DMS114 treated with DMSO at 0.1 percent for 48 hours (cell line): ENCODE data around the gene NUP133.

Experiments
- DNase-seq: peaks from one replicate; lab custom pipeline; 2025; ENCODE audit not compliant: unreplicated experiment; lab: John Stamatoyannopoulos, UW

NUP133 gene

DNA sequence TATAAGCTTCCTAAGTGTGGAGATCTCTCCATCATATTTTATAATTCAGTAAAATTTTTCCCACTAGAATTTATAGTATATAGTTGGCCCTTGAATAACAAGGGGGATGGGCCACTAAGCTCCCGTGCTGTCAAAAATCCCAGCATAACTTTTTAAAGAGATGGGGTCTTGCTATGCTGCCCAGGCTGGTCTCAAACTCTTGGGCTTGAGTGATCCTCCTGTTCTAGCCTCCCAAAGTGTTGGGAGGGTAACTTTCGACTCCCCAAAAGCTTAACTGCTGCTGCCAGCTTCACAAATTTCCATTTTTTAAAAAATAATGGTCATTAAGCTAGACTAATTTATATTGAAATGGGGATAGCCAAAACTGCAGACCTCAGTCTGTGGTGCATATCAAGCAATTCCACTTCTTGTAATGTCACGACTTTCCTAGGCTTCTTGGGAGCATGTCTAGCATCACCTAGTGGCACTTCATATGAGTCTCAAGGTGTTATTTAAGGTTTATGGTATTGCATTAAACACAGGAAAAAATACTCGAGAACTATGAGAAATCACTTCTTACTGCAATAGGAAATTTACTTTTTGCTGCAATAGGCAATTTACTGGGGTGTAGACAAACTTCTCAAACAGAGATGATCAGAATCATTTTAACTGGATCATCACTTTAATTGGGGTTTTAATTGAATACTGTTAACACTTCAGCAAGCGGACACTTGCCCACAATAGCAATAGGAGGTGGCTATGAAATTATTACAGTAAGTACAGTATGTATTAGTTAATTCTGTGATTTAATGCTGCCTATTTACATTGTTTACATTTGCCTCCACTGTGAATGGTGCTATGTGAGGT, 55.0 kb downstream of the NUP133 start:
- no peak for DNase-seq

DNA sequence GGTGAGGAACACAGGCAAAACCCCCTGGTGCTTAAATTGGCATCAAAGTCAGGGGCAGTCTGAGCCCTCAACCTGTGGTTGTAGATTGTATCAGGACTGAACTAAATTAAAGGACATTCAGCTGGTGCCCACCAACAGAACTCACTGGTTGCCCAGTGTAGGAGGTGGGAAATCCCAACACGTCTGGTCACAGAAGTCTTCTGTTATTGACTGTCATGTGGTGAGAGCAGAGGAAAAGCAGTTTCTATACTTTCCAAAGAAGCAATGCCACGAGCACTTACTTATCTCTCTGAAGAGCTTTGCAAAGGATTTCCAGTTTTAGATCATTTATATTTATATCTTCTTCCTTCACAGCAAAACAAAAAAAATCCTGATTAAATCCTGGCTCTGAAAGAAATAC, 59.3 kb downstream of the NUP133 start:
- DNase-seq = no peak

DNA sequence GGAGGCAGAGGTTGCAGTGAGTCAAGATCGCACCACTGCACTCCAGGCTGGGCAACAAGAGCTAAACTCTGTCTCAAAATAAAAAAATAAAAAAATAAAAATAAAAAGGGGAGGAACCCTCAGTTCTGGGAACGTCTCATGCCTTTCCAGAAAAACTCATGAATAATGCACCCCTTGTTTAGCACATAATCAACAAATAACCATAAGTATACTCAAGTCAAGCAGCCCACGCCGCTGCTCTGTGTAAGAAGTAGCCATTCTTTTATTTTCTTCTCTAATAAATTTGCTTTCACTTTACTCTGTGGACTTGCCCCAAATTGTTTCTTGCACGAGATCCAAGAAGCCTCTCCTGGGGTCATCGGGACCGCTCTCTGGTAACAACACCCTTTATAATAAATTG, 59.8 kb downstream of the NUP133 start:
- DNase-seq = no peak

- no peak for DNase-seq
These were observed 60.3 kb downstream of the NUP133 start for GRCh38 chr1:229447809-229448252.

DNA sequence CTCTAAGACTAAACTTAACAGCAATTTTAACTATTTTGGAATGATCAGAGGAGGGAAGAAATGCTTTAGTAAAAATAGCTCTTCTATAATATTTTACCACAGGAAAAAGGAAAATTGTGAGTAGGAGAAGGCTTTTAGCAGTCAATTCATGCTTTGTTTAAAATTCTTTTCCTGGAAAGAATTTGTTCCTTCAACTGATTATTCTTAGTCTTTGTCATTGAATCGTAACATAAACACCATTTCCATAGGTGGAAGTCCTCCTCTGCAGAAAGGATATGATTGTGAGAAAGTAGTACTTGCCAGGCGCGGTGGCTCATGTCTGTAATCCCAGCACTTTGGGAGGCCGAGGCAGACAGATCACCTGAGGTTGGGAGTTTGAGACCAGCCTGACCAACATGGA, 62.3 kb downstream of the NUP133 start:
- DNase-seq = no peak

- DNase-seq = no peak
These were observed 67.1 kb downstream of the NUP133 start for GRCh38 chr1:229440851-229441537.

DNA sequence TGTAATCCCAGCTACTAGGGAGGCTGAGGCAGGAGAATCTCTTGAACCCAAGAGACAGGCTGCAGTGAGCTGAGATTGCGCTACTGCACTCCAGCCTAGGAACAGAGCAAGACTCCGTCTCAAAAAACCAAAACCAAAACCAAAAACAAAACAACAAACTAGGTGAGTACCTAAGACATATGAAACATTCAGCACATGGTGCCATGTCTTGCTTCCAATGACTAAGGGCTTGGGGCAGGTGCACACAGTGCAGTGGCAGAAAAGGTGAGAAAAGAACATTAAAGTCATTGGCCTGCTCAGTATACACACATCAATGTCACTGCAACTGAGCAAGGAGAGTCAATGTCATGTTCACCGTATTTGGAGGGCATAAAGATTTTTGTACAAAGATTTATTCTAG, 70.1 kb downstream of the NUP133 start:
- DNase-seq = no peak

- DNase-seq = no peak
These were observed 70.7 kb downstream of the NUP133 start for GRCh38 chr1:229437443-229437842.

DNA sequence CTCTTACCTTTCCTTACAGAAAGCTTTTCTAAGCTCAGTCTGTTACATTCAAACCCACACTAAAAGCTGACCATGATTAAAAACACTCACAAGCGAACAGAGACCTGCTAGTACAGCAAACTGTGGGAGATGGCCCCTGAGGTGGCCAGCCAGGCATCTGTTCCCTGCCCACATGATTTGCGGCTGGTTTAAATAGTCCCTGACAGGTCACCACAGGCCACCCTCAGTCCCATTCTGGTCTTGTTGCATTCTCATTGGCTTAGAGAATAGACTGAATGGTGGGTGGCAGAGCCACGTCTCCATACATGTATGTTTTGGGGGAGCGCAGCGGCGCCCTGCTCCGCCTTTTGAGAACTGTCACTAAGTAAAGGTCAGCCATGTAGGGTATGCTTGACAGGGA, 71.9 kb downstream of the NUP133 start:
- no peak for DNase-seq

- no peak for DNase-seq
These were observed 73.5 kb downstream of the NUP133 start for GRCh38 chr1:229434641-229435051.

GRCh38 chr1:229434005-229434640, 74.0 kb downstream of the NUP133 start, which contains the start of gene ACTA1:
Gene ACTA1, minus strand, starts transcription at chr1:229434094. Its CDS starts 979 bp downstream, at chr1:229433115.
- DNase-seq = no peak

DNA sequence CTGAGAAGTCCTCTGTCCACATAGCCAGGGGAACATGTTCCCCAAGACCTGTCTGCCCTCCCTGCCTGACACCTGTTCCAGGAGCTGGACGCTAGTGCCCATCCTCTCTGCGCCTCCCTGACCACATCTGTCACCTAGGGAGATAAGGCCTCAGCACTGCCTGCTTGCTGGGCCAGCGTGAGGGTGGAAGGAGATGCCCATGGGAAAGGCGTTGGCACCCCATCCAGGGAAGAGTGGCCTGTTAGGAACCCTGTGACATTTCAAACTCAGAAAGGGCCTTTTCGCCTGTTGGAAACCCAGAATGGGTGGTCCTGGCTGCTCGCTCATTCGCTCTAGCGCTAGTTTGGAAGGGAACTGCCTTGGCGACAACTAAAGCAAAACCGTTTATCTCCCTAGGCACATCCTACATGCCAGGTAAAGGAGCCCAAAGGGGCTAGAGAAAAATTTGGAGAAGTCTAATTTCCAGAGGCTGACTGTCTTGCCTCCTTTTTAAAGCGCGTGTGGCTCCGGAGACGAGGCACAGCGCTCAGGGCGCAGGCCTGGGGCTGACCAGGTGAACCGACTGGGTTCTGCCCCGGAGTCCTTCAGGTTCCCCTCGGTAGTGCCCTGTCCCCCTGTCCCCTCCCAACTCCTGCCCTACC, 74.7 kb downstream of the NUP133 start:
- DNase-seq = no peak

DNA sequence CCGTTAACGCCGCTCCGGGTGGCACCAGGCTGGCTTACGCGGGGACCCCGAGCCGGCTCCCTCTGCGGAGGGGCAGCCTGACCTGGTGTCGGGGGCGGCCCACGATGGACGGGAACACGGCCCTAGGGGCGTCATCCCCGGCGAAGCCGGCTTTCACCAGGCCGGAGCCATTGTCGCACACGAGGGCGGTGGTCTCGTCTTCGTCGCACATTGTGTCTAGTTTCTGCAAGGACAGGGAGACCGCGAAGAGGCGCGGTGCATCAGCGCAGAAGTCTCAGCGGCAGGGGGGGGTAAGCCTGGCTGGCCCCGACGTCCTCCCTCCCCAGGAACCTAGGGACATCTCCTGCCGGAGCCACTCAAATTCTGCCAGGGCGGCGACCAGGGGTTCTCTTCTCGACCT, 75.2 kb downstream of the NUP133 start:
- no peak for DNase-seq

DNA sequence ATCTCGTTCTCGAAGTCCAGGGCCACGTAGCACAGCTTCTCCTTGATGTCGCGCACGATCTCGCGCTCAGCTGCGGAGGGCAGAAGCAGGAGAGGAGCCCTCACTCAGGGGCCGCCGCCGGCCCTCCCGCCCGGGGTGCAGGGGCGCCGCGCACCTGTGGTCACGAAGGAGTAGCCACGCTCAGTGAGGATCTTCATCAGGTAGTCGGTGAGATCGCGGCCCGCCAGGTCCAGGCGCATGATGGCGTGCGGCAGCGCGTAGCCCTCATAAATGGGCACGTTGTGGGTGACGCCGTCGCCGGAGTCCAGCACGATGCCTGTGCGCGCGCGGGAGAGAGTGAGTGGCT, 76.1 kb downstream of the NUP133 start:
- DNase-seq = no peak

GRCh38 chr1:229431284-229432115, 76.6 kb downstream of the NUP133 start:
- DNase-seq = no peak

DNA sequence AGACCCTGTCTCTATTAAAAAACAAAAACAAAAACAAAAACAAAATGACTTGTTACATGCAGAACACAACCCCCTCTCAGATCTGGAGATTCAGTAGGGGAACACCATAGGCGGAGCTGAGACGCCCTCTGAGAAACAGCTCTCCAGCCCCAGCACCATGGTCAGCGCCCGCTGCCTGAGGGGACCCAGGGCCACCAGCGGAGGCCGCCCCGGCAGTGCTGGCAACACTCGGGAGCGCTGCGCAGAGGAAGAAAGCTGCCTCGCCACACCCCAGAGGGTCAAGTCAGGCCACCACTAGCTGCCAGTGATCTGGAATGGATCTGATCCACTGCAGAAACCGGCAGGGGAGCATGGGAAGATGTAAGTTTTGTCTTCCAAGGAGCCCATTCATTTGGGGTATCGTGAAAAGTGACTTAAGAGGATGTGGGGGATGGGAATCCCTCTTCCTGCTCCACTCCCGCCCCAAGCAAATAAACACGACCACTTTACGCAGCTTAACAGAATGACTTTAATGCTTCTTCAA, 77.3 kb downstream of the NUP133 start:
- no peak for DNase-seq

GRCh38 chr1:229428256-229428655, 79.9 kb downstream of the NUP133 start:
- no peak for DNase-seq

DNA sequence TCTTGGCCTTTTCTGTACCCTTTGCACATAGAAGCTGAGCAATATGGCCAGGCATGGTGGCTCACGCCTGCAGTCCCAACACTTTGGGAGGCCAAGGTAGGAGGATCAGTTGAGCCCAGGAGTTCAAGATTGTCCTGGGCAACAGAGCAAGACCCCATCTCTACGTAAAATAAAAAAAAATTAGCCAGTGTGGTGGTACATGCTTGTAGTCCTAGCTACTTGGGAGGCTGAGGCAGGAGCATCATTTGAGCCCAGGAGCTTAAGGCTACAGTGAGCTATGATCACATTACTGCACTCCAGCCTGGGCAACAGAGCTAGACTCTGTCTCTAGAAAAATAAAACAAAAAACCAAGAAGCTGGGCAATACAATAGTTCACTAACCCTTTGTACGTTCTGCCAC, 80.6 kb downstream of the NUP133 start:
- no peak for DNase-seq

DNA sequence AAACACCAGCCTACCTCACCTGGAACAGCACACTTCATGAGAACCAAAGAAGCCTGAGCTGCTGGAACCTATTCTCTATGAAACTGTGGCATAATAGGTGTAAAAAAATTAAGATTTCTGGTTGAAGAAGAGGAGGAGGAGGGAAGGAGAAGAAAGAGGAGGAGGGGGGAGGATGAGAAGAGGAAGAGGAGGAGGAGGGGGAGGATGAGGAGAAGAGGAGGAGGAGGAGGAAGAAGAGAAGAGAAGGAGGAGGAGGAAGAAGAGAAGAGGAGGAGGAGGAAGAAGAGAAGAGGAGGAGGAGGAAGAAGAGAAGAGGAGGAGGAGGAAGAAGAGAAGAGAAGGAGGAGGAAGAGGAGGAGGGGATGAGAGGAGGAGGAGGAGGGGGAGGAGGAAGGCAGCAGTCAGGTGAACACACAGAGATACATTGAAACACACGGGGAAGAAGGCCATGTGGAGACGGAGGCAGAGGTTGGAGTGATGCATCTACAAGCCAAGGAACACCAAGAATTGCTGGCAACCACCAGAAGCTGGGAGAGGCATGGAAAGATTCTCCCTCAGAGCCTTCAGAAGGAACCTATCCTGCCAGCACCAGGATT, 82.5 kb downstream of the NUP133 start:
- DNase-seq = no peak

- no peak for DNase-seq
These were observed 87.4 kb downstream of the NUP133 start for GRCh38 chr1:229420765-229421164.
